ENCODE data around the gene ADISSP.
A peak's percentile ranks its signal among the peaks of the same experiment; 100 is the strongest.
"Not testable (repeated sequence)": the region's sequence is repeated elsewhere in the genome, so short reads cannot be mapped to it uniquely, and the experiment has no call there.

The ADISSP gene

DNA sequence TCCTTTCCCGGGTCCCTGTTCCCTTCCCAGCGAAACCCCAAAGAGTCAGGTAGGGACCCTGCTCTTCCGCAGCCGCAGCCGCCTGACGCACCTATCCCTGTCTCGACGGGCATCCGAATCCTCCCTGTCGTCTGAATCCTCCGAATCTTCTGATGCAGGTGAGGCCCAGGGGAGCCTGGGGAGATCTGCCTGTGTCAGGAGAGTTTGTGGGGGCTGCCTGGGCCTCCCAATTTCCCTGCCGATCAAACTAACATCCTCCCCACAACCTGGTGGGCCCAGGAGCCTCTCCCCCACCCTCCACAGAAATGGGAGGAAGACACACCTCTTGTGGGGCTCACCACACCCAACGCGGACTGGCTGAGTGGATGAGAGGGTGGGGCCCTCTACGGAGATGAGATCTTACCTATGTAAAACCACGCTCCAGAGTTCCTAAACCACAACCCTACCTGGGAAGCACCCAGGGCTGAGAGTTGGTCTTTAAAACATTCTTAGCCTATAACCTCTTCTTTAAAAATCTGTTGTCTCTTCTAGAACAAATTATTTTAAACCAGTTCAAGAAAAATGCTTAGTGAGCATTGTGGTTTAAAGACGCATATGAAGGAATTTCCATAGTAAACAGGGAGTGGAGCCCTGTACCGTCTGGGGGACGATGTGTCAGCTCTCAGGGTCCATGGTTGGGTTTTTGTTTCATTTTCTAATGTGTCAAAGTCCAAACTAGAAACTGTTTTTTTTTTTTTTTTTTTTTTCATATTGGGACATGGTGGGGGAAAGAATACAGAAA lies 30.2 kb upstream of the ADISSP start:
- DNase-seq (ENCODE audit: low read depth in 2 of 2): no peak

DNA sequence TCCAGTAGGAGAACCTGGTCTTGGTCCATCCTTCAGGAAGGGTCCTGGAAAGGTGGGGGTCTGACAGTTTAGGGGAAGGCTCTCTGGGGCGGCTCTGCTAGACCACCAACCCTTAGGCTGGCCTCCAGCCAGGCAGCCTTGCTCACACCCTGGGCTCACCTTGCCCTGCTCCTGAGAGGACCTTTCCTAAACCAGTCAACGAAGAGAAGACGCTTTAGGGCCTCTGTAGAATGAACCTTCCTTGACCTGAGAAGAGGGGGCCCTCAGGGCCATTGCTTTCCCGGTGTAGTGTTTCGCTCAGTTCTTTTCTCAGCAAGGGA lies 29.6 kb upstream of the ADISSP start:
- DNase-seq (ENCODE audit: low read depth in 2 of 2): no peak

GRCh38 chr20:3796477-3797225 lies 29.1 kb upstream of the ADISSP start:
- DNase-seq (ENCODE audit: low read depth in 2 of 2): no peak

DNA sequence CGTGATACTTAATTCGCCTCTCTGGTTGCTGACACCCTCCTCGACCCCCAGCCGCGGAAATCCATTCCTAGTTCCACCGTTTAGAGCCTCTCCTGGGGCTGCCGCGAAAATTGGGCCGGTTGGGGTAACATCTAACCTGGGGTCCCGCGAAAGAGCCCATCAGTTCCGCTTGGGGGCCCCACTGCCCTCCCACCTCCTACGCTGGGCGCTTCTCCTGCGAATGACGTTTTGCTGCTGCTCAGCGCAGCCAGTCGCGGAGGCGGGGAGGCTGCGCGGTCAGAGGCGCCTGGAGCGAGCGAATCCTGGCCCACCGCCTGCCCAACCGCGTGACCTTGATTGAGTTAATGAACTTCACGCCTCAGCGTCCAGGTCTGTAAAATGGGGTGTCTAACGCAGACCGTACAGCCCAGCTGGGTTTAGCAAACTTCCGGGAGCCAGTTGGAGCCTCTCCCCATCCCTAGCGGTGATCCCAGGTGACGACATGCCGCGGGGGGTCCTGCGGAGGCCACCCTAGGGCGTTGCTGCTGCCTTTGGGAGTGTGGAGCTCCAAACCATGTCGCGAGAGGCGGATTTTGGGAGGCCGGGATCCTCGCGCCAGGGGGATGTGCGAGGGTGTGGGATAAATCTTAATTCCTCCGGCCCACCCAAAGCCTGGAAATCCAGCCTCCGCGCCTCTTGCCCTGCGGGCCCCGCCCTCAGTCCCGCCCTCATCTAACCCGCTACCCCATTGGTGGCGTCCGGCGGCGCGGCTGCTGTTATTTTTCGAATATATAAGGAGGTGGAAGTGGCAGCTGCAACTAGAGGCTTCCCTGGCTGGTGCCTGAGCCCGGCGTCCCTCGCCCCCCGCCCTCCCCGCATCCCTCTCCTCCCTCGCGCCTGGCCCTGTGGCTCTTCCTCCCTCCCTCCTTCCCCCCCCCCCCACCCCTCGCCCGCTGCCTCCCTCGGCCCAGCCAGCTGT lies 28.2 kb upstream of the ADISSP start, which contains the start of gene CDC25B:
TSS of gene CDC25B (plus strand) at position 800 of the 958 bp plus-strand sequence. CDS start 222 bp downstream, outside the sequence.
- DNase-seq (ENCODE audit: low read depth in 2 of 2): peak; percentile 72 to 74

DNA sequence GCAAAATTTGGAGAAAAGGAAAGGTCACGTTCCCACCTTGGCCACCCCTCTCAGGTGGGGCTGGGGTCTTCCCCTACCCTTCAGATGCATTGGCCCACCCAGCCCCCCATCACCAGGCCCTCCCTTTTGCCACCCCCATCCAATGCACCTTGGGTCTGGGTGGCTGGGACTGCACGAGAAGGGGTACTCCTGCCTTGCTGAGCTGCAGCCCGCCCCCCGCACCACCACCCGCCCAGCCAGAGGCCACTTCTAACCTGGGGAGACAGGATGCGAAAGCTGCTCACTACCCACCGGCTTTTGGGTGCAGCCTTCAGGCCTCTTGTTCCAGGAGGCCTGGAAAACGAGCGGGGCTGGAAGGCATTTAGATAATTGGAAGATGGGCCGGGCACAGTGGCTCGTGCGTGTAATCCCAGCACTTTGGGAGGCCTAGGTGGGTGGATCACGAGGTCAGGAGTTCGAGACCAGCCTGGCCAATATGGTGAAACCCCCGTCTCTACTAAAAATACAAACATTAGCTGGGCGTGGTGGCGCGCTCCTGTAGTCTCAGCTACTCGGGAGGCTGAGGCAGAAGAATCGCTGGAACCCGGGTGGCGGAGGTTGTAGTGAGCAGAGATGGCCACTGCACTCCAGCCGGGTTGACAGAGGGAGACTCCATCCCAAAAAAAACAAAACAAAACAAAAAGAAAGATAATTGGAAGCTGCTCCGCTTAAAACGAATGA lies 27.3 kb upstream of the ADISSP start:
- DNase-seq (ENCODE audit: low read depth in 2 of 2): no peak

DNA sequence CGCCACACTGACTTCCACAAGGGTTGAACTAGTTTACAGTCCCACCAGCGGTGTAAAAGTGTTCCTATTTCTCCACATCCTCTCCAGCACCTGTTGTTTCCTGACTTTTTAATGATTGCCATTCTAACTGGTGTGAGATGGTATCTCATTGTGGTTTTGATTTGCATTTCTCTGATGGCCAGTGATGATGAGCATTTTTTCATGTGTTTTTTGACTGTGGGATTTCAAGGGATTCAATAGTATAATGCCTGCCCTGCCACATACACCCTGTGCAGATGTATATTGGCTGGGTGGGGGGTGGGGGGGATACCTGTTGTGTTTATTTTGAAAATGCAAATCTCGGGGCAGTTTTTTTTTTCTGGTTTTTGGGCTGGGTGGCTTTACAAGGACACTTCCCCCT lies 26.6 kb upstream of the ADISSP start:
- not testable (repeated sequence) for DNase-seq (ENCODE audit: low read depth in 2 of 2)

GRCh38 chr20:3789201-3789600 lies 21.6 kb upstream of the ADISSP start:
- not testable (repeated sequence) for DNase-seq (ENCODE audit: low read depth in 2 of 2)

DNA sequence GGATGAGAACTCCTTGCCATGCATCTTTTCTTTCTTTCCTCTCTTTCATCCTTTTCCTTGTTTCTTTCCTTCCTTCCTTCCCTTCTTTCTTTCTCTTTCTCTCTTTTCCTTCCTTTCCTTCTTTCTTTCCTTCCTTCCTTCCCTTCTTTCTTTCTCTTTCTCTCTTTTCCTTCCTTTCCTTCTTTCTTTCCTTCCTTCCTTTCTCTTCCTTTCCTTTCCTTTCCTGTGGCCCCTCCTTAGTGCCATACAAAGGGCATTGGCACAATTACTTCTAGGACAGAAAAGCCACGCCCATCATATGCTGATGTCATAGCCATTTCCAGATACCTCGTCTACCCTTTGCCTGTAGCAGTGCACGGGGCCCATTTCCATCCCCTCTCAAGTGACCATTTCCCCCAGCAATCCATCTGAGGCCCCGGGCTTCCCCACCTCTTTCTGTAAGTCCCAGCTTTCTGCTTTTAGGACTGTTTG lies 21.2 kb upstream of the ADISSP start:
- DNase-seq (ENCODE audit: low read depth in 2 of 2): no peak

DNA sequence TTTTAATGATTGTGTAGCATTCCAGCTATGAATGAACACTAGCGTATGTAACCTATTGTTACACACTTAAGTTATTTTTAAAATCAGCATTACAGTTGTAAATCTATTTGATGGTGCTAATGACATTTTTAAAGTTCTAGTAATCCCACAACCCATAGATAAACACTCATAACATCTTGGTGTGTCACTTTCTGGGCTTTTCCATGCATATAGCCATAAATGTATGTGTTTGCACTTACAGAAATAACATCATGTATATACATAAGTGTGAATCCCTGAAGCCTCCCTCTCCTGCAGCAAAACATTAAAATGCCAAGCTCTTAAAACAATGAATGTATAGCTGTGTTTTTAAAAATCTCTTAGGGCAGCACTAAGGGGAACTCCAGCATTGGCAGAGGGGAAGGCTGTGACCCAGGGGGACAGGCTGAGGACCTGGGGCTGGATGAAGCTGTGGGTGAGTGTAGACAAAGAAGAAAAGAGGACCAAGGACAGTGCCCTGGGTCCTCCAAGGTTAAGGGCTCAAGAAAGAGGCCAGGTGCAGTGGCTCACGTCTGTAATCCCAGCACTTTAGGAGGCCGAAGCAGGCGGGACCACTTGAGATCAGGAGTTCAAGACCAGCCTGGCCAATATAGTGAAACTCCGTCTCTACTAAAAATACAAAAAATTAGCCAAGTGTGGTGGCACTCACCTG lies 19.9 kb upstream of the ADISSP start:
- no peak for DNase-seq (ENCODE audit: low read depth in 2 of 2)

DNA sequence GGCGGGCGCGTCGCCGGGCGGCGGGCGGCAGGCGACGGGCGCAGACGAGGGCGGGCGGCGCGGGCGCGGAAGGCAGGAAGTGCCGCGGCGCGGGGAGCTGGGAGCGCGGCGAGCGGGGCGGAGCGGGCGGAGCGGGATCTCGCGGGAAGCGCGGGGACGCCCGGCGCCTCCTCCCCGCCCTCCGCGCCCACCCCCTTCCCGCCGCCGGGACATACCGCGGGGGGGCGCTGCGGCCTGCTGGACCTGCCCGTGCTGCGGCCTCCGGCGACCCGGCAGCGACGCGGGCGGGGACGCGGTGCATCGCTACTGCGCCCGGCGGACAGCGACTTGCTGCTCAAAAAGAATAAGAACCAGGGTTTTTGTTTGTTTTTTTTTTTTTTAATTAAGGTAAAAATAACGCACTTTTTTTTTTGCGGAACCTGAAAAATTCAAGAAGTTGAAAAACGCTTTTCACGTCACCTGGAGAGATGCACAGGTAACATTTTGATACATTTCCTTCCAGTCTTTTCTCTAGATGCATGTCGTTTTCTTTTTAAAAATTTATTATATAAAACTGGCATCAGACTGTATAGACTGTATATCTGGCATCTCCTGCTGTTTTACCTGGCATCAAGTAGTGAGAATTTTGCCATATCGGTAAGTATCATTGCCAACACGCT lies 19.2 kb upstream of the ADISSP start, which contains the start of gene CENPB:
TSS of gene CENPB (minus strand) at position 76 of the 659 bp plus-strand sequence. CDS start 257 bp downstream, outside the sequence.
- peak; percentile 85 to 90 for DNase-seq (ENCODE audit: low read depth in 2 of 2)

DNA sequence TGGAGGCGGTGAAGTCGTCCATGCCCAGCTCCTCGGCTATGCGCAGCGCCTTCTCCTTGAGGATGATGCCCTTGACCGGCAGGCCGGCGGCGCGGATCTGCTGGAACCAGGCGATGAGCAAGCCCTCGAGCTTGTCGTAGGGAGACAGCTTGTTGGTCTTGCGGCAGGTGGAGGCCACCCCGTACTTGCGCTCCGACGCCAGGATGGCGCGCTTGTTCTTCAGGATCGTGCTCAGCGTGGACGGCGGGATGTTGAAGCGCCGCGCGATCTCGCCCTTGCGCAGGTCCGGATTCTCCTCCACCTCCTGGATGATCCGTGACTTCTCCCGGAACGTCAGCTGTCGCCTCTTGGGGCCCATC lies 18.6 kb upstream of the ADISSP start:
- DNase-seq (ENCODE audit: low read depth in 2 of 2): no peak

DNA sequence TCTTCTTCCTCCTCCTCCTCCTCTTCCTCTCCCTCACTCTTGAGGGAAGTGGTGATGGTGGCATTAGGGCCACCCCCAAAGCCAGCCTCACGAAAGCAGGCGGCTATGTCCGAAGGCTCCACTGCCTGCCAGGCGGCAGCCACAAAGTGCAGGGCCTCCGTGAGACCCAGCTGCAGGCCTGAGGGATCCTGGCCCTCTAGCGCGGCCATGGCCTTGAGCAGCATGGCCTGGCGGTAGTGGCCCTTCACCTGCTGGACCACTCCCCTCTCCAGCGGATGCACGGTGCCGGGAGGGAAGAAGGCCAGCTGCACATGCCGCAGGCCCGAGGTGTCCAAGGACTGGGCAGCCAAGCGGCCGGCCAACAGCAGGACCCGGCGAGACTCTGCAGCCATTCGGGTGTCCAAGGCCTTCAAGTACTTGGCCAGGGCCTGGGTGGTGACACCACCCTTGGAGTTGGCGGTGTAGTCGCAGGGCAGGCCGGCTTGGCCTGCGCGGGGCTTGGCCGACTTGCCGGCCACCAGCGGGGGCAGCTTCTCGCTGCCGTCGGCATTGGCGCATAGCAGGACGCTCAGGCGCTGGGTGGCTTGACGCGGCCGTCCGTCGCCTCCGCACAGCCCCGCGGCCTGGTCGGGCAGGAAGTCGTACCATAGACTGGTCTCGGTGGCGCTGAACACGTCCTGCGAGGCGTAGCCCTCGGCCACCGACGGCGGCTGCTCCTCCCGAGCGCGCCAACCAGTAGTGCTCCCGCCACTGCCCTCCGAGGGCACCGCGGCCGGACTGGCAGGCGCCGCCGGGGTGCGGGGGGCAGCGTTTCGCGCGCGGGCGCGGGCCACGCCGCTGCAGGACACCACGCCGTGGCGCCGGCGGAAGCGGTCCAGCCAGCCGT lies 17.9 kb upstream of the ADISSP start:
- DNase-seq (ENCODE audit: low read depth in 2 of 2): no peak

DNA sequence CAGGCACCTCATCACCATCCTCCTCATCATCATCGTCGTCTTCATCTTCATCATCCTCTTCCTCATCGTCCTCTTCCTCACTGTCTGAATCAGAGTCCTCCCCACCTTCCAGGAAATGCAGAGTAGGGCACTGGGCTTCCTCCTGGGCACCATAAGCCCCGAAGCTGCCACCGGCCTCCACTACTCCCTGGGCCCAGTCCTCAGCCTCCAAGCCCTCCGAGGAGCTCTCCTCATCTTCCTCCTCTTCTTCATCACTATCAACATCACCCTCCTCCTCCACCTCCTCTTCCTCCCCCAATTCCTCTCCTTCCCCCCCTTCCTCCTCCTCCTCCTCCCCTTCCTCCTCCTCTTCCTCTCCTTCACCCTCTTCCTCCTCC lies 17.3 kb upstream of the ADISSP start:
- DNase-seq (ENCODE audit: low read depth in 2 of 2): no peak

- no peak for DNase-seq (ENCODE audit: low read depth in 2 of 2)
Observed at GRCh38 chr20:3784216-3784853, 16.8 kb upstream of the ADISSP start.

DNA sequence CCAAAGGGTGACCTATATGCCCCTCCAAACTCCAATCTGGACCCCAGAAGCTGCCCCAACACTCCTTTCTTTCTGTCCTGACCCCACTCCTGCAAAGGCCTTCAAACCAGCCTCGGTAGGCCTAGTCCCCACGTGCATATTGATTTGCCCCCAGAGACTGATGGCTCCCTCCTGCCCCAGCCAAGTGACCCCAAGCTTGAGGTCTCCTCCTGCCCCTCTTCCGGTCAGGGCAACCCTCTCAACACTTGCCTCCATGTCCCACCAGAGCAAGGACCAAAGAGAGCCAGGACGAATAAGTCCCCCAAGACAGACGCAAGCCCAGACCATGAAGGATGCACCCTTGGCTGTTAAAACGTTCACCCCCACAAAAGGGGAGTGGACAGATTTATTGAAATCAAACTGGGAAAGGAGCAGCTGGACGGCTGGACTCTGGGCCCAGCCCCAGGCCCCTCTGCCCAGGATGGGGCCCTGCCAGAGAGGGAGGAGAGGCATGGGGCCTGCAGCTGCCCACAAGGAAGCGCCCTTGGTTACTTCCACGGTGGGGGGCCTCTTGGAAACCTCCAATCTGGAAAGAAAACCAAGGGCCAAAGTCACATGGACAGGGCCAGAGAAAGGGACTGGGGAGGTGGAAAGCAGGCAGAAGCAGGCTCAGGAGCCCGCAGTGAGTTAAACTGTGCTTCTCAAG lies 16.1 kb upstream of the ADISSP start:
- no peak for DNase-seq (ENCODE audit: low read depth in 2 of 2)

GRCh38 chr20:3783068-3783489 lies 15.5 kb upstream of the ADISSP start:
- no peak for DNase-seq (ENCODE audit: low read depth in 2 of 2)

- DNase-seq (ENCODE audit: low read depth in 2 of 2): no peak
Observed at GRCh38 chr20:3782597-3782996, 15.0 kb upstream of the ADISSP start.
